GM18951 (cell line): Measurements from ENCODE around the gene BAHD1.

Source experiments
- POLR2A ChIP-seq: IDR thresholded peaks from 4 replicates; pipeline ENCODE4 v1.6.1; 2011; ENCODE audit warnings: mild to moderate bottlenecking; ENCODE audit not compliant: insufficient read length, insufficient read depth; ENCODE audit errors: extremely low read depth
- in situ Hi-C: fragments of 300-500 bp; cut with MboI; formaldehyde crosslinking; loops from one replicate; pipeline ENCODE4 v1.12.0; 2022; ENCODE audit warnings: low sequenced_read_pairs, mixed read lengths, inconsistent platforms; ENCODE audit not compliant: unreplicated experiment

Gene BAHD1

DNA sequence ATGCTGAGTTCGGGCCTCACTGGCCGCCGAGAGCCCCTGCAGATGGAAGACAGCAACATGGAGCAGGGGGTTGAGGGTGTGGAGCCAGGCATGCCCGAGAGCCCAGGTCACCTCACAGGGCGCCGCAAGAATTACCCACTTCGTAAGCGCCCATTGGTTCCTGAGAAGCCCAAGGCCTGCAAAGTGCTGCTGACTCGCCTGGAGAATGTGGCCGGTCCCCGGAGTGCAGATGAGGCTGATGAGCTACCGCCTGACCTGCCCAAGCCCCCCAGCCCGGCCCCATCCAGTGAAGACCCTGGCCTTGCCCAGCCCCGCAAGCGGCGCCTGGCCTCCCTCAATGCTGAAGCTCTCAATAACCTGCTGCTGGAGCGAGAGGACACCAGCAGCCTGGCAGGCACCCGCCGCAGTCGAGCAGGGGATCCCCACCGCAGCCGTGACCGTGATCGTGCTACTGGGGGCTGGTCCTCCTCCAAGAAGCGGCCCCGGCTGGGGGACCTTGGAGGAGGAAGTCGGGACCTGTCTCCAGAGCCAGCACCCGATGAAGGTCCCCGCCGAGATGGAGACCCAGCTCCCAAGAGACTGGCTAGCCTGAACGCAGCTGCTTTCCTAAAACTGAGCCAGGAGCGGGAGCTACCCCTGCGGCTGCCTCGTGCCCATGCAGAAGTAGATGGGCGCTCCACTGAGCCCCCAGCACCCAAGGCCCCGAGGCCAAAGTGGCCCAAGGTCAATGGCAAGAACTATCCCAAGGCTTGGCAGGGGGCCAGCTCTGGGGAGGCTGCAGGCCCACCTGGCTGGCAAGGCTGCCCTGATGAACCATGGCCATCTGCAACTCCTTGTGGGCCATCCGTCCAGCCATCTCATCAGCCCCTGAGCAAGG, 18.0 kb downstream of the BAHD1 start:
- TF ChIP-seq POLR2A = no peak
- in situ Hi-C loops = no loop called here

DNA sequence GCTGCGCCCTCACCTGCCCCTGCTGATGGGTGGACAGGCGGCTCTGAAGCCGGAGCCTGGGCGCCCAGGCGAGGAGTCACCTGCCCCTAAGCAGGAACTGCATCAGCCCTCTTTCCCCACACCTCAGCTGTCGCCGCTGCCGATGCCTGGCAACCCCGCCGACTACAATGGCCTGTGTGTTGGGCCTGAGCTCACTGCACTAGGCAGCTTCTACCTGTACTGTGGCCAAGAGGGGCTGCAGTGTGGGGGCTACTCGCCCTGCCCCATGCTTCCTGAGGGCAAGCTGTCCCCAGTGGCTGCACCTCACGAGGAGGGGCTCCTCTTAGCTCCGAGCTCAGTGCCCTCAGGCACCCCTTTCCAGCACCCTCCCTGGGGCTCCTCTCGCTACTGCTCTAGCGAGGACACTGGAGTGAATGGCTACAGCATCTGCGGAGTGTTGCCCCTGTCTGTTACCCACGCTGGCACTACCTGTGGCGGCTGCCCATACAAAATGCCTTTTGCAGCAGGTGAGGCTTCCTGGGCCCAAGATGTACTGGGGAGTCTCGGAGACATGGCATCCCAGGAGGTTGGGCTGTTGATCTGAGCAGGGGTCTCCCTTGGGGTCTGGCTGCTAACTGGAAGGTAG, 18.8 kb downstream of the BAHD1 start:
- in situ Hi-C loops = no loop called here
- no peak for TF ChIP-seq POLR2A

DNA sequence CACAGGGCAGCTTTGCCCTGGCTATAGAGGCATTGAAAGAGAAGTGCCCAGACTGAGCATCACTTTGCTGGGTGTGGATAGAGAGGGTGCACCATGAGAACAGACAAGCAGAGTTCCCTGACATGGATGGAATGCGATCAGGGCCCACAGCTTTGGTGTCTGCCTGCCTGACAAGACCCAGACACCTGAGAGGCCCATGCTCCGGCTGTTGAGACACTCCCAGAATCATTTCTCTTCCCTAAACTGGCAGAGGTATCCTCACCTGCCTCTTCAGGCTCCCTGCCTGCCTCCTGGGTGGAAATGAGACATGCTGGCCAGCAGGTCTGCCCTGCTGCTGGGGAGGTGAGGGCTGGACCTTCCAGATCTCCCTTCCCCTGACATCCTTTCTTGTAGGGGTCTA, 19.7 kb downstream of the BAHD1 start:
- TF ChIP-seq POLR2A = no peak
- in situ Hi-C loops = no loop called here

DNA sequence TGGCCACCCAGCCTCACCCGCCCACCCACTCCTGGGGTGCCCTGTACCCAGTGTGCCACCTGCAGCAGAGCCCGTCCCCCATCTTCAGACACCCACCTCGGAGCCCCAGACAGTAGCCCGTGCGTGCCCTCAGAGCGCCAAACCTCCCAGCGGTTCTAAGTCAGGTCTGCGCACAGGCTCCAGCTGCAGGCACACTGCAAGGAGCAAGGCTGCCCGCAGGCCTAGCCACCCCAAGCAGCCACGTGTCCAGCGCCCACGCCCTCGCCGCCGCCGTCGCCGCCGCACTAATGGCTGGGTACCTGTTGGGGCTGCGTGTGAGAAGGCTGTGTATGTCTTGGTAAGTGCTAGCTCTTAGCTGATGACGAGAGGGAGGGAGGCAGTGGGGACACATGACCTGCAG, 21.2 kb downstream of the BAHD1 start:
- in situ Hi-C loops = no loop called here
- no peak for TF ChIP-seq POLR2A

DNA sequence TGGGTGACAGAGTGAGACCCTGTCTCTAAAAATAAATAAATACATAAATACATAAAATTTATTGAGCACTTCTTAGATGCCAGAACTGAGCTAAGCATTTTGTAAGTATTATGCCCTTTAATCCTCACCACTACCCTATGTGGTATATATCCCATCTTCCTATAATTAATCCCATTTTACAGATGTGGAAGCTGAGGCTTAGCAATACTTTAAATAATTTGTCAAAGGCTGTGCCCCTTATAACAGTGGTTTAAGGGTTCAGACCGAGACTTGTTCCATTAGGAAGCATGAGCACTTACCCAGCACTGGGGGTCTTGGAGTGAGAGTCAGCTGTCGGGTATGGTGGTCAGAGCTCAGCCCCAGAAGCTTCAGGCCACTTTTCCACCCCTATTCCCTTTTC, 22.5 kb downstream of the BAHD1 start:
- in situ Hi-C loops = no loop called here
- no peak for TF ChIP-seq POLR2A

DNA sequence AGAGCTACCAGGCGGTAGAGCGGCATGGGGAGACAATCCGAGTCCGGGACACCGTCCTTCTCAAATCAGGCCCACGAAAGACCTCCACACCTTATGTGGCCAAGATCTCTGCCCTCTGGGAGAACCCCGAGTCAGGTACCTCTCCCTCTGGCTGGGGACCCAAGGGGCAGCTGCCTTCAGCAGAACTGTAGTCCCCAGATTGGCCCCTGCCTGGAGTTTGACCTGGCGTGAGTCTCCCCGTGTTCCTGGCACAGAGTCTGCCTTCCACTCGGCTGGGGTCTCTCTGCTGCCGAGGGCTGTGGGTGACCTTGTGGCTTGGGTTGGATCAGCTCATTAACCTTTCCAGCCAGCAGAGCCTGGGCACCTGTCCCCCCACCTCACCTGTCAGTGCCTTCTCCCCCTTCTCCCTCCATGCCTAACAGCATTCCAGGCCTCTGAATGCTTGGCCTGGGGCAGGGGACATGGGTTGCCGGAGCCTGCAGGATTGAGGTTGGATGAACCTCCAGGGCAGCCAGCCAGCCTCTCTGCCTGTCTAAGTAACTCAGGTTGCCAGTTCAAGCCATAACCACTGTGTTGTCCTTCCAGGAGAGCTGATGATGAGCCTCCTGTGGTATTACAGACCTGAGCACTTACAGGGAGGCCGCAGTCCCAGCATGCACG, 23.3 kb downstream of the BAHD1 start:
- no peak for TF ChIP-seq POLR2A
- in situ Hi-C loops = no loop called here

DNA sequence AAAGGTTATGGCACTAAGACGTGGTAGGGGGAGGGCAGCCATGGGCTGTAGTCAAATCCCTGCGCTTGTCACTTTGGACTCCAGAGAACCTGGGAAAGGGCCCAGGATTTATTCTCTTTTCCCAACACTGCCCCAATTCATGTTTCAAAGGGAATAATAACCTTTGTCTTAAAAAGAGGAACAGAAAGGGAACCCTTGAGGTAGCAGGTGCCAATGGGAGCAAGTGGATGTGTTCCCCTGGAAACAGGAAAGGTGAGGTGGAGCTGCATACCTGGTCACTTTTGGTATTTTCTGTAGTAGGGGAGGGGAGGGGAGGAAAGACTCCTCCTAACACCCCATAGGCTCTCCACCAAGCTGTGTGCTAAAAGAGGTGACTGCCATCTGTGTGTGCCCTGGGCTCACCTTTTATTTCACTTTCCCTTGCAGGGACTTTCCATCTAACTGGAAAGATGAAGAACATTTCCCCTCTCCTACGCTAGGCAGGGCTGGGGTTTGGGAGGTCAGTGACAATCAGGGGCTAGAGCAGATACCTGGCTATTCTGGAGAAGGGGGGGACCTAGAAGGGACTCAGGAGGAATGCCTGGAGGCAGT, 23.9 kb downstream of the BAHD1 start:
- in situ Hi-C loops = no loop called here
- no peak for TF ChIP-seq POLR2A

DNA sequence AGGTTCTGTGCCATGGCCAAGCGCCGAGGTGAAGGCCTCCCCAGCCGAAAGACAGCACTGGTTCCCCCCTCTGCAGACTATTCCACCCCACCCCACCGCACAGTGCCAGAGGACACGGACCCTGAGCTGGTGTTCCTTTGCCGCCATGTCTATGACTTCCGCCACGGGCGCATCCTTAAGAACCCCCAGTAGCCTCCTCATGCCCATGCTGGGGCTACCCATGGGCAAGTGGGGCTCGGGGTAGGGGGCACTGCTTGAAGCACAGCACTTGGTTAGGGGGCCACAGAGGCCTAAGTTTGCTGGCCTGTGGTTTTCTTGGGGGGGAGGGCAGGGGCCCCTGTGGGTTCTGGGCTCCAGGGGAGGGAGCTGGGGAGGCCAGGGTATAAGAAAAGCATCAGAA, 25.2 kb downstream of the BAHD1 start:
- in situ Hi-C loops = no loop called here
- TF ChIP-seq POLR2A = no peak

DNA sequence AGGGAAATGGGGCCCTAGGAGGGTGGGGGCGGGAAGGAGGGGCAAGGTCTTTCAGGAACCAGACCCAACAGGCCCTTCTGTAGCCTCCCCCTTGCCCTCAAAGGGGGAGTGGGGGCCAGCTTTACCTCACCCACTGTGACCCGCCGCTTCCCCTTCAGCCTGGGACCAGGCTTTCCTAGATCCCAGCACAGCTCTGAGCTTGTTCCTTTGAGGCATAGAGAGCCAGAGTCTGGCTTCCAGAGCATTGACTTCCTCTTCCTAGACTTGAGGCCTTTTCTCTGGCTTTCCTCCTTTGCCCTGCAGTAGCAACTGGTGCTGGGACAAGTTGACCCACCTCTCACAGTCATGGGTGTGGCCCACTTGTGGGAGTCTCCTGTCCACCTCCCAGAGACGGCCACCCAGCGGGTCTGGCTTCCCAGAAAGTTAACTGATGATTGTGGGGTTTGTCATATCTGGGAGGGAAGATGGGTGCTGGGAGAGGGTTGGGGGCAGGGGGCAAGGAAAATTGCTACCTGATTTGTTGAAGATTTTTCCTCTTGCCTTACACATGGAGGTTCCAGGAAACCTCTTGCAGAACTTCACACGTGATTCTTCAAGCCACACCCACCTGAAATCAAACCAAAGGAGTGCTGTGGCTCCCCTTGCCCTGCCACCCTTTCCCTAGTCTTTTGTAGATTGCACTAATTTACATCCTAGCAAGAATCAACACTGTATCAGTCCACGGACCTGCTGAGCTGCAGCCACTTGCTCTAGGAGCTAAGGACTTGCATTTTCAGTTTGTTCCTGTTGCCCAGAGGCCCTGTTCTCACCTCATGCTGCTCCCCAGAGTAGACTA, 25.9 kb downstream of the BAHD1 start:
- in situ Hi-C loops = no loop called here
- TF ChIP-seq POLR2A = no peak

DNA sequence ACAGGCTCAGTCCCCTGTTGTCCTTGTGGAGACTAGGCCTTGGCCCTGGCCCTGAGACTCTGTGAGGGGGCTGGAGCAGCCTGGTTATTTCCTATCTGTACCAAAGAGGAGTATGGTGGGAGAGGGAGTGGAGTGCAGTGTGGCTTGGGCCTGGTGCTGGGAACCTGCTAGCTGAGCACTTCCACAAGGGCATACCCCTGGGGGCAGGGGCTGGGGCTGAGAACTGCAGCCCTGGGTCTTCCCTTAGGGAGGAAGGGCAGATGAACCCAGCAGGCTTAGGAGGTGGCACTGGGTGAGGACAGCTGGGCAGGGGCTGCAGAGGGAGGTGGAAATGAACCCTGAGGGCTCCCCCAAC, 26.5 kb downstream of the BAHD1 start:
- TF ChIP-seq POLR2A = no peak
- in situ Hi-C loops = no loop called here

DNA sequence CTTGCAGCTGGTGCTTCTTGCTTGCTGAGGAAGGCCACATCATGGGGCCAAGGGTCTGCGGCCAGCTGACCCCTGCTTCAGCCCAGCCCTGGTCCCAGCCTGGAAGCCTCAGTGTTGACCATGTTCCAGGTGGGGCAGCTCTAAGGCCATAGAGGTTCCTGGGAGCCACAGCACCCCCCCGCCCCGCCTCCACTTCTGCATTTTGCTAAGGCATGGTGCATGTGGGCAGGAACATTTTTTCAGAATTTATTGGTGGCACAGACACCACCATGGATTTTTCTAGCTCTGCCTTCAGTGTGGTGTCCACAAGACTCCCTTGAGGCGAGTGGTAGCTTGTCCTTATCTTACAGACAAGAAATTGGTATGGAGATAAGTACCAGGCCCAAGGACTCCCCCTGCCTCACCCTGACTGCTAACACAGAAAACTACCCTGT, 28.2 kb downstream of the BAHD1 start:
- in situ Hi-C loops = no loop called here
- no peak for TF ChIP-seq POLR2A

DNA sequence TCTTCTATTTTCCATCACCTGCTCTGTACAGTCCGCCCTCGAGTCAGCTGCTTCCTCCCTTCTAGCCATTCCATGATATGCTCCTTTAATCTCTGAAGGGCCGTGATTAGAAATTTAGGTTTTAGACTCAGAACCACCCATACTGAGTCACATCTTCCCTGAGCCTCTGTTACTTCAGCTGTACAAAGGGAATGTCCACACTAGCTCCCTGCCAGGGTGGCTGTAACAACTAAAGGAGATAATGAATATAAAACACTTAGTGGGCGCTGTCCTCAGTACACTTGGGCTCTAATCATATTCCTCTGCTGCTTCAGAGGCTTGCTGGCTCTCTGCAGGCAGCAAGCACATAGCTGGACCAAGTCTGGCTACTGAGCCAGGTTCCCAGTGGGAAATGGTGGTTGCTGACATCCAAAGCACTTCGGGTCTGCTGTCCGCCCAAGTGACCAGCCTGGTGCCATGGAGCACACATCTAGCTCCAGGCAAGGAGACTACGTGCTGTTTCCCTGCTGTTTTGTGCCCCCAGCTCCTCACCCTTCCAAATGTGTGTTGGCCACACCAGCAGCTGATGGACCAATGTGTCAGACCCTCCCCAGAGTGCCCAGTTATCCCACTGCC, 29.1 kb downstream of the BAHD1 start:
- no peak for TF ChIP-seq POLR2A
- in situ Hi-C loops = no loop called here
